ENCODE measurements around the gene CRTC2. TPM values are rescaled to one million over a fixed set of nuclear protein-coding genes. Genes with fewer than 3 reads are reported as not detected.
A peak's percentile ranks its signal among the peaks of the same experiment; 100 is the strongest.

The CRTC2 gene
- total and polyA plus RNA-seq, 9 of the 15 experiments (the other 6 are each of a cell fraction or from before 2014, with no cell fraction given), result 2.7 to 26.4 (median 10.2) TPM

GRCh38 chr1:153977250-153978240, 19.1 kb upstream of the CRTC2 start, which contains the start of gene JTB (continued):
- TF ChIP-seq NCOA4 (IDR thresholded peaks at IDR 0.05; ENCODE audit: partially characterized antibody), result no peak
- no peak for TF ChIP-seq TEAD2 (tag; IDR thresholded peaks at IDR 0.05)
- TF ChIP-seq ZNF146 (CRISPR knock-in tag; IDR thresholded peaks at IDR 0.05; ENCODE audit: unreplicated experiment), result no peak
- no peak for TF ChIP-seq TFAM (CRISPR knock-in tag; conservative IDR thresholded peaks at IDR 0.05)
- 0 out of 2 replicates have a peak, but pooled peaks have one; percentile 41 for TF ChIP-seq ZBTB17 (CRISPR knock-in tag; IDR thresholded peaks at IDR 0.05)
- TF ChIP-seq FOXP4 (CRISPR knock-in tag; IDR thresholded peaks at IDR 0.05; ENCODE audit: borderline replicate concordance), result no peak
- no peak for TF ChIP-seq ZKSCAN1 (IDR thresholded peaks at IDR 0.05; ENCODE audit: low read depth, low read length)
- no peak for TF ChIP-seq CBFB (CRISPR knock-in tag; IDR thresholded peaks at IDR 0.05)
- no peak for TF ChIP-seq ZNF280A (IDR thresholded peaks at IDR 0.05; ENCODE audit: low read depth, partially characterized antibody)
- TF ChIP-seq ARHGAP35 (IDR thresholded peaks at IDR 0.05; ENCODE audit: partially characterized antibody), result no peak
- no peak for TF ChIP-seq GATA2 (CRISPR knock-in tag; IDR thresholded peaks at IDR 0.05)
- no peak for TF ChIP-seq ESRRB (CRISPR knock-in tag; IDR thresholded peaks at IDR 0.05; ENCODE audit: borderline replicate concordance)
- no peak for TF ChIP-seq NCOR1 (IDR thresholded peaks at IDR 0.05)
- no peak for TF ChIP-seq MLX (CRISPR knock-in tag; conservative IDR thresholded peaks at IDR 0.05)
- no peak for TF ChIP-seq ZNF121 (CRISPR knock-in tag; conservative IDR thresholded peaks at IDR 0.05)
- TF ChIP-seq ZNF347 (CRISPR knock-in tag; IDR thresholded peaks at IDR 0.05; ENCODE audit: low read depth), result no peak
- TF ChIP-seq CC2D1A (IDR thresholded peaks at IDR 0.05), result no peak
- TF ChIP-seq DDX20 (tag; IDR thresholded peaks at IDR 0.05; ENCODE audit: low read depth), result no peak
- no peak for TF ChIP-seq TRIM24 (IDR thresholded peaks at IDR 0.05)
- no peak for TF ChIP-seq BRCA1 (IDR thresholded peaks at IDR 0.05)
- TF ChIP-seq BRCA1 (CRISPR knock-in tag; IDR thresholded peaks at IDR 0.05), result no peak
- no peak for TF ChIP-seq XRCC4 (IDR thresholded peaks at IDR 0.05; ENCODE audit: extremely low read depth, insufficient read depth, insufficient read length)
- no peak for TF ChIP-seq NR0B1 (IDR thresholded peaks at IDR 0.05; ENCODE audit: partially characterized antibody)
- TF ChIP-seq MAFK (IDR thresholded peaks at IDR 0.05; ENCODE audit: low read length), result no peak

Data from K562 (cell line).